C1 segment of cervical spinal cord (tissue), 14 donors: ENCODE results near the gene FZD8.

Experiments used
- DNase-seq, 14 donors: peaks; one replicate each; lab custom pipeline; 2025; lab: John Stamatoyannopoulos, UW

FZD8 gene

DNA sequence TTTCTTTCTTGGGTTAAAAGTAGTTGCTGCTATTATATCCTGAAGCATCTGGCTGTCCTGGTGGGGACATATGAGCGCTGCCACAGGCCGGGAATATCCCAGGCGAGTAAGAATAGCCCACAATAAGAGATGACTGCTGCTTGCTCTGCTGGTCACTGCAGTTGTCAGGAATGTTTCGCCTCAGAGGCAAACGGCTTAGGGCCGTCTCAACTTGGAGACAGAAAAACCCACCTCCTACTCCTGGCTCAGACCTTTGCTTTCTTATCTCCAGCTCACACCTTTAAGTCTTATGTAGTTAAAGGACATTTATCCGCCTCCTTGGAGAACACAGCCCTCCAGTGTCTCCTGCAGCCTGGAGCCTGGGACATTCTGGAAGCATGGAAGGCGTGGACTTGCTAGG lies 36.9 kb downstream of the FZD8 start, which contains the start of gene GJD4:
TSS of gene GJD4 (plus strand) at position 151 of the 400 bp plus-strand sequence. CDS start at position 378, 227 bp downstream.
- DNase-seq = no peak

DNA sequence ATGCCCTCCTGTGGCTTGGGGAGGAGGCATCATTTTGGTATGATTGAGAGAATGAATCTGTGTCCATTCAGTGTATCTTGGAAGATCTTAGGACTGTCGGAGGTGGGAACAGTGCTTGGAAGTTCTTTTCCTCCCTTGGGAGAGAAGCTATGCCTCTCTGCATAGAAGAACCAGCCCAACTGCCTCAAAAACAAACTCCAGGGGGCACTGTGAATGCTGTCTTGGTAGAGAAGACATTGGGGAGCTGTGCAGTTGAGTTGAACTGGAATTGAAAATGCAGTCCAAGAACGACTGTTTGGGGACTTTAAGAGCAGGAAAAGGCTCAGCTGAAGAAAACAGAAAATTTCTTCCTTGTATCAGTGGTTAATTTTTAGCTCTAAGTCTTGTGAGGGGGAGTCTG lies 41.9 kb downstream of the FZD8 start:
- no peak for DNase-seq

DNA sequence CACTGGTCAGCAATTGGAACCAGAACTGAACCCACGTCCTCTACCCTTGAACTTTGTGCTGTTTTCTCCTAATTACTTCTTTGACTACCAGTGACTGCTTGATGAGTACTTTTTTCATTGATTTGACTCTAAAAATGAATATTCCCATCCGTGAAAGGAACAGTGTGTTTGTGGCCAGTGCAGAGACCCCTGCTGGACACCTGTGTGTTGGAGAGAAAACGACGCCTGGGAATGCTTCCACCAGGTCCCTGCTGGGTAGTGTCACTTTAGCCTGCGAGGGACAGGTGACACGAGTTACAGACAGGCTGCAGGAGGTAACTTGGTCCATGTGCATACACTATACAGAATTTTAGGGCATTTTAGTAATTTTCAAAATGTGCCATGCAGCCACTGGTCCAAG lies 43.7 kb downstream of the FZD8 start:
- DNase-seq = no peak

DNA sequence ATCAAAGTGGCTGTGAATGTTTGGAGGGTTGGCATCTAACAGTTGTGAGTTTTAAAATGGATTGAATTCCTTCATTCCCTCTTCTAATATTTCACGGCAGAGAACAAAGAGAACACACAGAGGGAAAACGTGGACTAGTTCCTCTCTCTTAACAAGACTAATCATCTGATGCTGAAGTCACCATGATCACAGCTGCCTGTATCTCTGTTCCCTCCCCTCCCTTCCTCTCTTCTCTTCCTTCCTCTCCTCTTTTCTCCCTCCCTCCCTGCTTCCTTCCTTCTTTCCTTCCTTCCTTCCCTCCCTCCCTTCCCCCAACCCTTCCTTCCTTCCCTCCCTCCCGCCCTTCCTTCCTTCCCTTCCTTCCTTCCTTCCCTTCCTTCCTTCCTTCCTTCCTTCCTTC lies 47.0 kb downstream of the FZD8 start:
- DNase-seq = no peak

DNA sequence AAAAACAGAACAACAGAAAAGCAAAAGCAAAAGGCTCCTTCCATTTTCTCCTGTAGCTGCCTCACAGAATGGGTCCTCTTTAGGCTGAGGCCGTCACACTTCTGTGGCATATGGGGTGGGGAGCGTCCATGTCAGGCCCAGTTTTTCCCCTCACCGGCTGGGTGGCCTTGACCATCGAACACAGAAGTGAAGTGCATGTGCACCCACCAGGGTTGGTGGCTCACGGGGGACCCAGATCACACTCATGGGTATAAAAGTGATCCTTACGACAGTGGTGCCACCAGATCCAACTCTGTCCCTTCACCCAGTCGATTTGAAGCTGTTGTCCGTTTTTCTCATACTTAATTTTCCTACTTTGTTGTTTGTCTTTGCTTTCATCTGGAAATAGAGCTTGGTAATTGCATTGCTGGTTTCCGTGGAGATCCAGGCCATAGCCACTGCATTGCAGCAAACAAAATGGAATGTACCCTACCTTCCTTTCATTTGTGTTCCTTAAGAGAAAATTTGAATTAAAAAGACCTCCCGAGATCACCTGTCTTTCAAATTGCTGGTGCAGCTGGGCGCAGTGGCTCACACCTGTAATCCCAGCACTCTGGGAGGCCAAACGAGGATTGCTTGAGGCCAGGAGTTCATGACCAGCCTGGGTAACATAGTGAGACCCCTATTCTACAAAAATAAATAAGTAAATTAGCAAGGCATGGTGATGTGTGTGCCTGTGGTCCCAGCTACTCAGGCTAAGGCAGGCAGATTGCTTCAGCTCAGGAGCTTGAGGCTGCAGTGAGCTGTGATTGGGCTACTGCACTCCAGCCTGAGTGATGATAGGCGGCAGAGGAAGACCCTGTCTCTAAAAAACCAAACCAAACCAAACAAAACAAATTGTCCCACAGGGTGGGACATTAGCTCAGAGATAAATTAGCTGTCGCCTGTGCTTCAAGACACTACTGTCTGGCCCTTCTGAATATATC lies 47.7 kb downstream of the FZD8 start:
- DNase-seq = no peak

DNA sequence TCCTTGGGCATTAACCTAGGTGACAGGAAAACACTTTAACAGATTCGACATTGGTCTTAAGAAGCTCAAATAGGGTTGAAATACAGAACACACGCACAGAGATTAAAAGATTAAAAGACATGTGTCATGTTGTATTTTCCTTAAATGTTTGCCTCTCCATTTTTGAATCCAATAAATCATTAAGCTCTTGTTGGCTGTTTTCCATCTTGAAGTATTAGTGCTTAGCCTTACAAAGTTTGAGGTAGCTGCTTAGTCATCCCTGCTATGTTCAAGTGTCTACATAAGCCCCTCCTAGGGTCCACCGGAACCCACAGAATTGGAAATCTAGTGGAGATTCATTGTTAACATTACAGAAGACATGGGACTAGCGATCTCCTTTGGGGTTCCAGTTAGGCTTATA lies 49.7 kb downstream of the FZD8 start:
- no peak for DNase-seq

DNA sequence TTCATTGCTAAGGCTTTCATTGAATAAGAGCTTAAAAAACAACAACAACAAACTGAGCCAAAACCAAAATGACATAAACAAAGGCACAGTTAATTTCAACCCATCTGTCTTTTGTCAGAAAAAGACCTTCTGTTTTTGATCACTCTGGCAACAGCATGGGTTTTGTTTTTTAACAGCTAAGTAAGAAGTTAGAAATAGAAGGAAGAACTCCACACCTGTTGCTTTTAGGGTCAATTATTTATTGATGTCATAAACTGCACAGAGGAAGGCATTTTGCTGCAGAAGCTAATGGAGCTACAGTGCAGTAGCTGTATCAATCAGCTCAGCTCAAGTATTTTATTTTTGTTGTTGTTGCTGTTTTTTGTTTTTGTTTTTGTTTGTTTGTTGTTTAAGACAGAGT lies 53.3 kb downstream of the FZD8 start:
- DNase-seq = no peak
